Peyer's patch (tissue), 4 donors: ENCODE results near the gene ARL15. TPM values are rescaled to one million over a fixed set of nuclear protein-coding genes. Genes with fewer than 3 reads are reported as not detected.
"Not testable (repeated sequence)": the region's sequence is repeated elsewhere in the genome, so short reads cannot be mapped to it uniquely, and the experiment has no call there.

Experiments
- DNase-seq, 3 donors: peaks; one replicate each; pipeline ENCODE4 v3.0.0-alpha.2; 2017 to 2019
- H3K27ac ChIP-seq, 4 donors: fragments of 200-600 bp; sonication (generic); one replicate each; pipeline ENCODE4 v1.5.1; 2016 to 2019
- H3K27me3 ChIP-seq, 2 donors: fragments of 200-600 bp; sonication (generic); one replicate each; pipeline ENCODE4 v1.5.1; 2019
- H3K36me3 ChIP-seq, 3 donors: fragments of 200-600 bp; sonication (generic); one replicate each; pipeline ENCODE4 v1.5.1; 2016 to 2019
- H3K4me1 ChIP-seq, 4 donors: fragments of 200-600 bp; sonication (generic); one replicate each; pipeline ENCODE4 v1.5.1; 2016 to 2019
- H3K4me3 ChIP-seq, 4 donors: fragments of 200-600 bp; sonication (generic); 1 replicate in 3 of 4; 2 replicates in 1 of 4; pipeline ENCODE4 v1.5.1; 2016 to 2019; ENCODE audit warnings: mild to moderate bottlenecking in 1 of 4
- H3K9me3 ChIP-seq, 4 donors: fragments of 200-600 bp; sonication (generic); one replicate each; pipeline ENCODE4 v1.5.1; 2016 to 2019; ENCODE audit warnings: mild to moderate bottlenecking in 1 of 4
- CTCF ChIP-seq, 6 experiments: fragments of 450-650 bp in 4 of 6; fragments of 200-600 bp in 2 of 6; sonication (generic) in 1 of 6; IDR thresholded peaks; one replicate each; pipeline ENCODE4 v1.5.1; 2017 to 2019; ENCODE audit warnings: antibody characterized with exemption in 6 of 6, mild to moderate bottlenecking in 3 of 6, moderate library complexity in 1 of 6
- POLR2A ChIP-seq, 2 donors: fragments of 450-650 bp; IDR thresholded peaks; one replicate each; pipeline ENCODE4 v1.5.1; 2017; ENCODE audit warnings: antibody characterized with exemption in 2 of 2, mild to moderate bottlenecking in 2 of 2, moderate library complexity in 2 of 2
- total RNA-seq, 4 donors: library from RNA; depleted of rRNA; stranded (reverse); fragments of >200 nt; gene quantifications; one replicate each; pipeline ENCODE4 v1.1.0, GENCODE V29; 2016

The ARL15 gene
- total RNA-seq, 4 donors from 2014 or later, result 18.0 to 44.5 (median 38.7) TPM

DNA sequence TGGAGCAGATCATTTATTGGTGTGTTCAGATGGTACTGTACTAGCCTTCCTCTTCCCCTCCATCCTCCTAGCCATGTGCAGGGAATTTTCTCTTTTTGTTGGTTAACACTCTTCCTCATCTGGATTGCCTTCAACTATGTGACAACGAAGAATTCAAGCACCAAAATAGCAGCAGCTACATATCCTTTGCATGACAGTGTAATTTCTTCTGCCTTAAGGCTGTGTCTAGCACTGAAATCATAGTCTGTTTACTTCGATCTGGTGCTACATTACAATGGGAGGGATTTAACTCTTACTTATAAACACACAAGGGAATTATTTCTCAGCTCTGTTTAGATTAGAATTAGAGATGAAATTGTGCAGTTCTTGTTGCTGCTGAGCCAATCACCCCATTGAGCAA lies 260.4 kb downstream of the ARL15 start:
- H3K27ac ChIP-seq, result no peak overlapping the region
- no peak overlapping the region for H3K4me3 ChIP-seq
- DNase-seq, result no peak
- no peak for TF ChIP-seq CTCF (IDR thresholded peaks at IDR 0.05)
- TF ChIP-seq POLR2A (IDR thresholded peaks at IDR 0.05), result no peak
- no peaks in the 10 kb centered on the region for H3K27me3 ChIP-seq
- no peaks in the 10 kb centered on the region for H3K36me3 ChIP-seq
- no peaks in the 10 kb centered on the region for H3K9me3 ChIP-seq
- H3K4me1 ChIP-seq, result no peaks in the 10 kb centered on the region

DNA sequence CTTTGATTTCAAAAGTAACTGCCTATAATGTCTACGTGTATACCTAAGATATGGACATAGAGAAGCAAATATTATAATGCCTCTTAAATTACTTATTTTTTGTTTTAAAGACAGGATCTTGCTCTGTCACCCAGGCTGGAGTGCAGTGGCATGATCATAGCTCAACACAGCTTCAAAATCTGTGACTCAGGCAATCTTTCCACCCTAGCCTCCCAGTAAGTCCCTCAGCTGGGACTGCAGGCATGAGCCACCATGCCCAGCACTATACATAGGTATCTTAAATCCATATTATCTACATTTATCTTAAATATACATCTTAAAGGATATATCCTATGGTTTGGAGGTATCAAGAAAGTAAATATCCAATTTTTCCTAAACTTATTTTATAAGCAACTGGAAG lies 261.2 kb downstream of the ARL15 start:
- Histone ChIP-seq H3K36me3 (no peaks in the 10 kb centered on the region), H3K9me3 (no peaks in the 10 kb centered on the region), H3K4me1 (no peaks in the 10 kb centered on the region), H3K27me3 (no peaks in the 10 kb centered on the region), H3K27ac (no peak overlapping the region), H3K4me3 (no peak overlapping the region)
- TF ChIP-seq POLR2A (IDR thresholded peaks at IDR 0.05) (no peak), CTCF (IDR thresholded peaks at IDR 0.05) (no peak)
- no peak for DNase-seq

DNA sequence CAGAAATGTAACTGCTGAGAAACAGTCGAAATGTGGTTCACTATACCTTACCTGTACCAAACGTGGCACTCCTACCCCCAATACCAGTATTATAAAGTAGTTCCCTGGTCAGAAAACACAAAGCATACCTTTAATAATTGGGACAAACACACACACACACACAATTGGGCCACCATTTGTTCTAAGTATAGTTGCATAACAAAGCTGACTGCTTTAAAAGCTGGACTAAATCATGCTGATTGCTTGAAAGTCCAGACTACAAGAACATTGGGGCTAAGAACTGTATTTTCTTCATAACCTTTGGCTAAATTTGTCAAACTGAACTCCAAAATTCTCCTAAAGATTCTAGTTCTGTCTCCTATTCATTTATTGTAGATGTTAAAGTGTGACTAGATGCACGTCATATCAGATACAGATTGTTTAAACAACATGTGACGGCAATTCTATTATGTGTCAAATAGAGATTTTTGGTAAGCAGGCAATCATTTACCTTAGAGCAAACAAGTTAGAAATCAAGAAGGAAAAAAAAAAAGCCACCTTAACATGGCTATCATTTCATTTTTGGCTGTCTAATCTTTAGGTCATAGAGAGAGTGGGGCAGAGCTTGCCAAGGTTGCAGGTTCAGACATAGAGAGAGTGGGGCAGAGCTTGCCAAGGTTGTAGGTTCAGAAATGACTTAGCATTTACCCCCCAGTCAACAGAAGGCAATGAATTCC lies 265.1 kb downstream of the ARL15 start:
- Histone ChIP-seq H3K4me3 (no peak overlapping the region), H3K36me3 (no peaks in the 10 kb centered on the region), H3K27ac (no peak overlapping the region), H3K4me1 (no peaks in the 10 kb centered on the region), H3K9me3 (no peaks in the 10 kb centered on the region), H3K27me3 (no peaks in the 10 kb centered on the region)
- TF ChIP-seq CTCF (IDR thresholded peaks at IDR 0.05), result no peak
- TF ChIP-seq POLR2A (IDR thresholded peaks at IDR 0.05), result no peak
- no peak for DNase-seq

DNA sequence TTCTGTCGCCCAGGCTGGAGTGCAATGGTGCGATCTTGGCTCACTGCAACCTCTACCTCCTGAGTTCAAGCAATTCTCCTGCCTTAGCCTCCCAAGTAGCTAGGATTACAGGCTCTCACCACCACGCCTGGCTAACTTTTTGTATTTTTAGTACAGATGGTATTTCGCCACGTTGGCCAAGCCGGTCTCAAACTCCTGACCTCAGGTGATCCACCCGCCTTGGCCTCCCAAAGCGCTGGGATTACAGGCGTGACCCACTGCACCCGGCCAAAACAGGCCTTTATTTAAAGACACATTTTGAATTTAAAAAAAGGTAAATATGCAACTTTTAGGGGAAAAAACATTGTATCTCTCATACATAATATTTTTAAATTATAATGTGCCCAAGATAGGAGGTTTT lies 266.1 kb downstream of the ARL15 start:
- not testable (repeated sequence) for DNase-seq, H3K4me1 ChIP-seq, H3K4me3 ChIP-seq, H3K36me3 ChIP-seq, H3K27ac ChIP-seq, H3K9me3 ChIP-seq, H3K27me3 ChIP-seq

GRCh38 chr5:54040804-54041203 lies 269.6 kb downstream of the ARL15 start:
- H3K9me3 ChIP-seq, result no peaks in the 10 kb centered on the region
- H3K4me1 ChIP-seq, result no peaks in the 10 kb centered on the region
- TF ChIP-seq POLR2A (IDR thresholded peaks at IDR 0.05), result no peak
- TF ChIP-seq CTCF (IDR thresholded peaks at IDR 0.05), result no peak
- H3K27ac ChIP-seq, result no peak overlapping the region
- no peaks in the 10 kb centered on the region for H3K36me3 ChIP-seq
- DNase-seq, result no peak
- no peaks in the 10 kb centered on the region for H3K27me3 ChIP-seq
- no peak overlapping the region for H3K4me3 ChIP-seq

DNA sequence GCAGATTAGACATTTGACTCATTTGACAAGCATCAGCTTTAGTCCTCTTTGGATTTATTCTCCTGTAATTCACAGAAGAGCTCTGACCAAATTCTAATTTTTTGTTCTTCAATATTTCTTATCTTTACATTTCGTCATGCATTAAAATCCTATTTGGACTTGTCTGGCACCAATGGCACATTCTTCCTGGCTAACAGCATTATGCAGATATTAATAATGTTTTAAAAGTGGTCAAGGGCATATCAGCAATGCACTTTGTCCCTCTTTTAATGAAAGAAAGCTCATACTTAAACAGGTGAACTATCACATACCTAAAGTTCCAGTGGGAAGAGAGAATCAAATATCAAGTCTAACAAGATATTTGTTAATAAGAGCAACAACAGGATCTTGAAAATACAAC lies 270.4 kb downstream of the ARL15 start:
- H3K27ac ChIP-seq, result no peak overlapping the region
- no peak for DNase-seq
- no peaks in the 10 kb centered on the region for H3K9me3 ChIP-seq
- no peaks in the 10 kb centered on the region for H3K36me3 ChIP-seq
- no peaks in the 10 kb centered on the region for H3K4me1 ChIP-seq
- no peak overlapping the region for H3K4me3 ChIP-seq
- TF ChIP-seq CTCF (IDR thresholded peaks at IDR 0.05) (no peak), POLR2A (IDR thresholded peaks at IDR 0.05) (no peak)
- H3K27me3 ChIP-seq, result no peaks in the 10 kb centered on the region
